GM18907 (cell line): ENCODE measurements around the gene TTLL3.

Experiments used
- ATAC-seq: cut with Tn5 transposase; IDR thresholded peaks from one replicate; pipeline ENCODE4 v1.9.1; 2021; ENCODE audit warnings: mild to moderate bottlenecking, moderate library complexity; ENCODE audit not compliant: unreplicated experiment

TTLL3 gene

DNA sequence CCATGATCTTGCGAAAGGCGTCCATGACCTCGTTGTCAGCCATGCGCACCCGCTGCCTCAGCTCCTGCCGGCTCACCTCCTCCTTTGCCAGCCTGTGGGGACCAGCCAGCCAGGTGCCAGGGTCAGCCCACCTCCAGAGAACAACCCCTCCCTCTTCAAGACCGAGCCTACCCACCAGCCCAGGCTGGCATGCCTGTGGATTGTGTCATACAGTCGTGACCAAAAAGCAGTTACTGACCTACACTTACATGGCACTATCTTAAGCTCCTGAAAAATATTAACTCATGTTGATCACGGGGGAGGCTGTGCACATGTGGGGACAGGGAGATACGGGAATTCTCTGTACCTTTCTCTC is 29.6 kb upstream of the TTLL3 start:
- ATAC-seq: no peak

- no peak for ATAC-seq
Measured at GRCh38 chr3:9780910-9781309, 29.2 kb upstream of the TTLL3 start.

GRCh38 chr3:9781551-9781950 is 28.5 kb upstream of the TTLL3 start:
- no peak for ATAC-seq

DNA sequence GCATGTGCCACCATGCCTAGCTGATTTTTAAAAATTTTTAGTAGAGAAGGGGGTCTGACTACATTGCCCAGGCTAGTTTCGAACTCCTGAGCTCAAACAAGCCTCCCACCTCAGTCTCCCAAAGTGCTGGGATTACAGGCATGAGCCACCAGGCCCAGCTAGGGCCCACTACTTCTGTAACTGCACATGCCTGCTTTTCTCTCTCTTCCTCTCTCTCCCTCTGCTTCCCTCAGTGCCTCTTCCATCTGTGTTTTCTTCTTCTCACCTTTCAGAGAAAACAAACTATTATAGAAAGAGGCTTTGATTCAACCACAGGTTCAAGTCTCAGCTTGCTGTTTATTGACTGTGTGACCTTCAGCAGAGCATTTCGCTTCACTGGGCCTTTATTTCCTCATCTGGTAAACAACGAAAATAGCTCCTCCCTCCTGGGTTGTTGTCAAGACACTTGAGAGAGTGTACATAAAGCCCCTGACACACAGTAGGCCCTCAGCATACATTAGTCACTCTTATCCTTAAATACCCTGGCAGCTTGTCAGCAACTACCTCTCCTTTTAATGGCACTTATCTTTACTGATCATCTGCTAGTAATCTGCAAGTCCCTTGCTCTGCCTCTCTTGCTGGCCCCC is 28.0 kb upstream of the TTLL3 start:
- no peak for ATAC-seq

DNA sequence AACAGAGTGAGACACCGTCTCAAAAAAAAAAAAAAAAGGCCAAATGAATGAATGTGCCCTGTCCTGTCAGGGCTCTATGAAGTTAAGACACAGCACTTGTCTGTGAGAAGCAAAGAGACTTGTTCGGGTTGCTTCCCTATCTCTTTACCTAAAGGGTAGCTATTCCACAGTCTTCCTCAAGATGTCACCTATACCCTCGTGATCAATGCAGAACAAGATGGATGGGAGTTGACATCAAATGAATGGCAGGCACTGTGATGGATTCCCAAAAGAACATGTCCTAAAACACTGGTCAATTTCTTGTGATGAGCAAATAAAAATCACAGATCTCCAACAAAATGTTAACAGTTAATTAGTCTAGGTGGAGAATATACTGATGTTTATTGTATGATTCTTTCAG is 27.3 kb upstream of the TTLL3 start:
- no peak for ATAC-seq

DNA sequence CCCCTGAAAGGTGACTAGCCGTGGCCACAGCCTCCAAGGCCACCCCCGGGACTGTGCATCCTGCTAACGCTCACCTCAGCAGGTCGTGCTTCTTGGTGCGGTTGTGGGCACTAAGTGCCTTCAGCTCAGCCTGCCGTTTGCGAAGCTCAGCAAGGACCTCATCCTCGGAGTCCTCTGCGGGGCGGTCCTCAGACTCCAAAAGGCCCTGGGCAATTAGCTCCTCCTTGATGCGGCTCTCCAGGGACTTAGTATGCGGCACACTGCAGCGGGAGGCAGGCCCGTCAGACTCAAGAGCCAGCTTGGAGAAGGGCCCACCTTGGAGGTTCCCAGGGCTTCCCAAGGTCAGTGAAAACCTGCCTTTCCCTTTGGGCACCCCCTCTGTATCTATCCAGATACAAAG is 26.1 kb upstream of the TTLL3 start:
- no peak for ATAC-seq

- ATAC-seq: no peak
Measured at GRCh38 chr3:9784965-9785364, 25.1 kb upstream of the TTLL3 start.

DNA sequence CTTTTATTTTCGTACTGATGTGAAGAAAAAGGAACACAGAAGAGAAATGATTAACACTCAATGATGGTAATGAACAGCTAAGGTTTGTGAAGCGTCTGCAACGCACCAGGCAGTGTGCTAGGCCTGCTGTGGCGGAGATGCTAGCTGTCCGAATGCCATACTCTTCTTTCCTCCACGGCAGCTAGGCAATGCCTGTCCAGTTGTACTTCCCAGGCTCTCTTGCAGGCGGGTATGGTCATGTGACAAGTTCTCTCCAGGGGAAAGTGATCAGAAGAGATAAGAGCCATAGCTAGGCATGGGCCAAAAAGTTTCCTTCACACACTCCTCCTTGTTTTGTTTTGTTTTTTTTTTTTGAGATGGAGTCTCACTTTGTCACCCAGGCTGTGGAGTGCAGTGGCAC is 24.5 kb upstream of the TTLL3 start:
- ATAC-seq: no peak

- no peak for ATAC-seq
Measured at GRCh38 chr3:9786209-9786739, 23.8 kb upstream of the TTLL3 start.

DNA sequence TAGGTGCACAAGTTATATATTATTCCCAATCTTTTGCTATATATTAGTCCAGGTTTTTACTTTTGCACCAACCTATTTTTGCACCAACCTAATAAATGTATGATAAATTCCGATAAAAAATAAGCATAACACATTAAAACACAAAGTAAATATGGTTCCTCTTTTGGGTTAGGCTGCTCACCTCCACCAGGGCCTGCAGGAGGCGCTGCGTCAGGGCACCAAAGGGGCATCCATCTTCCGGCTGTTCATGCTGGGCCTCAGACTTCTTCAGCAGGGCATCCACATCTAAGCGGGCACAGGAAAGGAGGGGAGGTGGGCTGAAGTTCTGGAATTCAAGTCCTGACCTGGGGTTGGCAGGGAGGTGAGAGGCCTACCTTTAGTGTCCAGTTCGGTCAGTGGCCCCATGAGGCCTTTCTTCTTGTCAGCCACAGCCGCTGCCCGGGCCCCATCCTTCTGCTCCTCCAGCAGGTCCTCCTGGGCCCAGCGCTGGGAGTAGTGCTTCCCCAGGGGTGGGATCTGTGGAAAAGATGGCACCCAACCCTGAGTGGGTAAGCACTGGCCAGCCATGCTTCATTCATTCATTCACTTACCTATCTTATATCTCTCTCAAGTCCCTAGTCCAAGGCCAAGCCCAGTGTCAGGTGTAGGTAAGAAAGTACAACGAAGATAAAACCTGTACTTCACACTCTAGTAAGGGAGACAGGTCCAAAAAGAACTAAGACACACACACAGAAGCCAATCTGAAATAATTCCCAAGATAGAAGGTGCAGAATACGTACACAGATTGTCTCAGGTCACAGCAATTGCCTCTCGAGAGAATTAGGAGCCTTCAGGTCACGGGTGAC is 23.0 kb upstream of the TTLL3 start:
- ATAC-seq: no peak

- no peak for ATAC-seq
Measured at GRCh38 chr3:9787714-9788113, 22.3 kb upstream of the TTLL3 start.

GRCh38 chr3:9791127-9791526 is 18.9 kb upstream of the TTLL3 start:
- no peak for ATAC-seq

DNA sequence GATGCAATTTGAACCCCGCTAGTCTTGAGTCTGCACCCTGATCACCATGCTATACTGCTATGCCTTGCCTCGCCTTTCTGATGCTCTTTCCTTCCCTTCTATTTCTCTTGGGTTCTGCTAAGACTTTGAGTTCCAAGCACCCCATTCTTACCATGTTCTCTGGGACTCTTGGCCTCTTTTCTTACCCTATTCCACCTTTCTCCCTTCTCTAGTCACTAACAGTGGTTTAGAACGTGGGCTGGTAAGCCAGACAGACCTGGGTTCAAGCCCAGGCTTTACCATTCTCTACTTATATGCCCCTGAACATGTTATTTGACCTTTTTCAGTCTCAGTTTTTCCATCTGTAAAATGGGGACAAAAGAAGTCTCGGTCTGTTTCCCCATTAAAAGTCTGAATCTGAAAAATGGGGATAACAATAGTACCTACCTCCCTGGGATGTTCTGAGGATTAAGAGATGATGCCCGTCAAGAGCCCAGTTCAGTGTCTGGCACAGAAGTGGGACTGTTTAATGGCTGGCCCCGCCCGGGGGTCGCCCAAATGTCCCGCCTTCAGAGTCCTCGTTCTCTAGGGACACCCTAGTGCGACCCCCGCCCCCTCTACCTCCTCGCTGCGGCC is 18.2 kb upstream of the TTLL3 start:
- no peak for ATAC-seq

DNA sequence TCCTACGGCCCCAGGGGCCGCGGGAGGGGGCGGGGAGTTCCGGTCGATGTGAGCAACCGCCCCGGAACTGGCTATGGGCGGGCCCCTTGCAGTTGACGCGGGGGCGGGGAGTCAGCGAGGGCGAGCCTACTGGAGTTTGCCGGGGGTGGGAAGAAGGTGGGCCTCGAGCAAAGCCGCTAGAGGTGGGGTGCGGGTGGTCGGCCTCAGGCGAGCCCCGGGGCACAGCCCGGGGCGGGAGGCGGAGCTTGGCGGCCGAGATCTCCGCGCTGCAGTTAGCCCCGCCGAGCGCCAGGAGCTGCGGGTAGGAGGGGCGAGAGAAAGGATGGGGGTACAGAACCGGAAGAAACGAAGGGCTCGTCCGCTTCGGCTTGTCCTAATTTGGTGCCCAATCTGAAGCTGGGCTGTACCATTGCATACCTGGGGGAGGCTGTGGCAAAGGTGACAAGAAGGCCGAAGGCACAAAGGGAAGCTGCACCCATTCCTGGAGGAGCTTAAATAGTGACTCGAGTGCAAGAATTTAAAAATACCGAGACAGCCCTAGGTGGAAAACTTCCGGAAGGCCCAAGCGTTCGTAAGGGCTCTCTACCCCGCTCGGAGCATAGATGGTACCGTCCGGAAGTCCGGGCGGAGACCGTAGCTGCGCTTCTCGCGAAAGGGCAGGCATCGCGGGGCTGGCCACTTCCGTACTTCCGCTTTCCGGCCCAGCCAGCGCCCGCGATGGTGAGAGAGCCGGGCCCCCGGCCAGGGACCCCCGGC is 17.5 kb upstream of the TTLL3 start, which contains the start of the genes ARPC4 and TADA3:
ARPC4 (plus strand) TSS at position 678 of the 756 bp plus-strand sequence; CDS start at position 718, 40 bp downstream.
TADA3 (minus strand) TSS at position 69 of the 756 bp plus-strand sequence. CDS start 1,007 bp downstream, outside the sequence.
- ATAC-seq: peak; percentile 91

GRCh38 chr3:9793161-9793781 is 16.8 kb upstream of the TTLL3 start:
- no peak for ATAC-seq

DNA sequence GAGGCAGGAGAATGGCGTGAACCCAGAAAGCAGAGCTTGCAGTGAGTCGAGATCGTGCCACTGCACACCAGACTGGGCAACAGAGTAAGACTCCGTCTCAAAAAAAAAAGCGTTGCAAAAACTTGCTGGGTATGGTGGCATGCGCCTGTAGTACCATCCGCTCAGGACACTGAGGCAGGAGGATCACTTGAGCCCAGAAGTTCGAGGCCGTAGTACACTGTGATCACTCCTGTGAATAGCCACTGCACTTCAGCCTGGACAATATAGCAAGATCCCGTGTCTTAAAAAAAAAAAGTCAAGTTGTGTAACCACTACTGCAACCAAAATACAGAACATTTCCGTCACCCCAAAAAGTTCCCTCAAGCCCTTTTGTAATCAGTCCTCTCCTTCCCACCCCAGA is 15.7 kb upstream of the TTLL3 start:
- no peak for ATAC-seq

DNA sequence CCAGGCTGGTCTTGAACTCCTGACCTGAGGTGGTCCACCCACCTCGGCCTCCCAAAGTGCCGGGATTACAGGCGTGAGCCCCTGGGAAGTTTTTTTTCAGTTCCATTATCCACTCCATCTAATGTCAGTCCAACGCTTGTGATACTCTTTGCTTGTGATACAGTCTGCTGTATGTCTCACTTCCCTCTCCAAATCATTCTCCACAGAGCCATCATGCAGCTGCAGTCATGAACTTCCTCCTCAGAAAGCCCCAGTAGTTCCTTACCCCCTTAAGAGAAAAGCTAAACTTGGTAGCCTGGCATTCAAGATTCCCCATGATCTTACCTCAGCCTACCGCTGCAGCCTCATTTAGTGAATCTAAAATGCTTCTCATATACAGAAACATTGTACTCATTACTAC is 14.9 kb upstream of the TTLL3 start:
- no peak for ATAC-seq

GRCh38 chr3:9797196-9797945 is 12.7 kb upstream of the TTLL3 start:
- no peak for ATAC-seq

DNA sequence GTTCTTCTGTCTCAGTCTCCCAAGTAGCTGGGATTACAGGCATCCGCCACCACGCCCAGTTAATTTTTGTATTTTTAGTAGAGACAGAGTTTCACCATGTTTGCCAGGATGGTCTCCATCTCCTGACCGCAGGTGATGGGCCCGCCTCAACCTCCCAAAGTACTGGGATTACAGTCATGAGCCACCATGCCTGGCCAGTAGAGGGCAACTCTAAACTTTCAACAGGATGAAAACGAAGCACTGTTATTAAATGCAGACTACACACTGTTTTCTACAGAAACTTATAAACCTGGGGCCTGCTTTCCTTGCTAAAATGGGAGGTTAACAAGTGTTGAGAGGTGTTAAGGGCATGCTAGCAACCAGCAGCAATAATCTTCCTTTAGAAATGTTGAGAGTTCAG is 9.5 kb upstream of the TTLL3 start:
- ATAC-seq: no peak

- no peak for ATAC-seq
Measured at GRCh38 chr3:9803494-9803893, 6.6 kb upstream of the TTLL3 start.
